ENCODE measurements around the gene PLAC9.
"Not testable (repeated sequence)": the region's sequence is repeated elsewhere in the genome, so short reads cannot be mapped to it uniquely, and the experiment has no call there.

Gene PLAC9

GRCh38 chr10:80133206-80133605 is 676 bp downstream of the PLAC9 start:
- Histone ChIP-seq H3K4me2 (ENCODE audit: low read length) (no peak overlapping the region), H3K4me3 (ENCODE audit: low read length) (no peak overlapping the region)
- TF ChIP-seq EZH2phosphoT487 (IDR thresholded peaks at IDR 0.05; ENCODE audit: borderline replicate concordance, low read length) (no peak), CTCF (IDR thresholded peaks at IDR 0.05; ENCODE audit: low read depth, low read length, poor library complexity, severe bottlenecking) (no peak)

GRCh38 chr10:80133687-80134086 is 1.2 kb downstream of the PLAC9 start:
- not testable (repeated sequence) for H3K4me1 ChIP-seq (ENCODE audit: control insufficient read depth, low read length); H3K9me3 ChIP-seq (ENCODE audit: control insufficient read depth, insufficient read depth, low read length); H3K4me3 ChIP-seq (ENCODE audit: low read length); H3K9me2 ChIP-seq (replicated peaks; ENCODE audit: control insufficient read depth, low read length); H3K36me3 ChIP-seq (ENCODE audit: control insufficient read depth, low read length); H3F3A ChIP-seq (ENCODE audit: control insufficient read depth, insufficient read depth); H3K27ac ChIP-seq (ENCODE audit: low read depth, low read length); H3K4me2 ChIP-seq (ENCODE audit: low read length); H4K20me1 ChIP-seq (ENCODE audit: control insufficient read depth, insufficient read depth, low read depth, low read length); H3K27me3 ChIP-seq (ENCODE audit: control insufficient read depth, low read length); H3K79me2 ChIP-seq (ENCODE audit: control insufficient read depth, low read length)

More at GRCh38 chr10:80133206-80133605, 676 bp downstream of the PLAC9 start:
- no peaks in the 10 kb centered on the region for H4K20me1 ChIP-seq (ENCODE audit: control insufficient read depth, insufficient read depth, low read depth, low read length)
- H3K9me3 ChIP-seq (ENCODE audit: control insufficient read depth, insufficient read depth, low read length): no peaks in the 10 kb centered on the region
- no peaks in the 10 kb centered on the region for H3K79me2 ChIP-seq (ENCODE audit: control insufficient read depth, low read length)
- H3K27ac ChIP-seq (ENCODE audit: low read depth, low read length): no peak overlapping the region
- no peaks in the 10 kb centered on the region for H3K4me1 ChIP-seq (ENCODE audit: control insufficient read depth, low read length)
- no peaks in the 10 kb centered on the region for H3F3A ChIP-seq (ENCODE audit: control insufficient read depth, insufficient read depth)
- no peaks in the 10 kb centered on the region for H3K9me2 ChIP-seq (replicated peaks; ENCODE audit: control insufficient read depth, low read length)
- no peaks in the 10 kb centered on the region for H3K36me3 ChIP-seq (ENCODE audit: control insufficient read depth, low read length)
- 0 out of 2 replicates have a peak, but pooled peaks cover 3% of the 10 kb centered on the region for H3K27me3 ChIP-seq (ENCODE audit: control insufficient read depth, low read length)

GRCh38 chr10:80136134-80136571 is 3.6 kb downstream of the PLAC9 start:
- Histone ChIP-seq H3K79me2 (ENCODE audit: control insufficient read depth, low read length) (no peaks in the 10 kb centered on the region), H3K36me3 (ENCODE audit: control insufficient read depth, low read length) (no peaks in the 10 kb centered on the region), H3K27me3 (ENCODE audit: control insufficient read depth, low read length) (0 out of 2 replicates have a peak, but pooled peaks cover 6% of the 10 kb centered on the region), H4K20me1 (ENCODE audit: control insufficient read depth, insufficient read depth, low read depth, low read length) (no peaks in the 10 kb centered on the region), H3K4me3 (ENCODE audit: low read length) (no peak overlapping the region), H3K4me1 (ENCODE audit: control insufficient read depth, low read length) (no peaks in the 10 kb centered on the region), H3K27ac (ENCODE audit: low read depth, low read length) (no peak overlapping the region), H3K9me3 (ENCODE audit: control insufficient read depth, insufficient read depth, low read length) (no peaks in the 10 kb centered on the region), H3K4me2 (ENCODE audit: low read length) (no peak overlapping the region), H3K9me2 (replicated peaks; ENCODE audit: control insufficient read depth, low read length) (no peaks in the 10 kb centered on the region), H3F3A (ENCODE audit: control insufficient read depth, insufficient read depth) (no peaks in the 10 kb centered on the region)
- TF ChIP-seq EZH2phosphoT487 (IDR thresholded peaks at IDR 0.05; ENCODE audit: borderline replicate concordance, low read length) (no peak), CTCF (IDR thresholded peaks at IDR 0.05; ENCODE audit: low read depth, low read length, poor library complexity, severe bottlenecking) (no peak)

GRCh38 chr10:80137031-80137862 is 4.7 kb downstream of the PLAC9 start:
- no peaks in the 10 kb centered on the region for H3F3A ChIP-seq (ENCODE audit: control insufficient read depth, insufficient read depth)
- H3K79me2 ChIP-seq (ENCODE audit: control insufficient read depth, low read length): no peaks in the 10 kb centered on the region
- H3K9me3 ChIP-seq (ENCODE audit: control insufficient read depth, insufficient read depth, low read length): no peaks in the 10 kb centered on the region
- H3K27me3 ChIP-seq (ENCODE audit: control insufficient read depth, low read length): 0 out of 2 replicates have a peak, but pooled peaks cover 6% of the 10 kb centered on the region
- TF ChIP-seq CTCF (IDR thresholded peaks at IDR 0.05; ENCODE audit: low read depth, low read length, poor library complexity, severe bottlenecking) (no peak), EZH2phosphoT487 (IDR thresholded peaks at IDR 0.05; ENCODE audit: borderline replicate concordance, low read length) (no peak)
- no peaks in the 10 kb centered on the region for H4K20me1 ChIP-seq (ENCODE audit: control insufficient read depth, insufficient read depth, low read depth, low read length)
- H3K9me2 ChIP-seq (replicated peaks; ENCODE audit: control insufficient read depth, low read length): no peaks in the 10 kb centered on the region
- no peaks in the 10 kb centered on the region for H3K36me3 ChIP-seq (ENCODE audit: control insufficient read depth, low read length)
- no peak overlapping the region for H3K4me2 ChIP-seq (ENCODE audit: low read length)
- no peak overlapping the region for H3K27ac ChIP-seq (ENCODE audit: low read depth, low read length)
- H3K4me3 ChIP-seq (ENCODE audit: low read length): no peak overlapping the region
- no peaks in the 10 kb centered on the region for H3K4me1 ChIP-seq (ENCODE audit: control insufficient read depth, low read length)
